ENCODE results near the gene DIPK1A.

DNA sequence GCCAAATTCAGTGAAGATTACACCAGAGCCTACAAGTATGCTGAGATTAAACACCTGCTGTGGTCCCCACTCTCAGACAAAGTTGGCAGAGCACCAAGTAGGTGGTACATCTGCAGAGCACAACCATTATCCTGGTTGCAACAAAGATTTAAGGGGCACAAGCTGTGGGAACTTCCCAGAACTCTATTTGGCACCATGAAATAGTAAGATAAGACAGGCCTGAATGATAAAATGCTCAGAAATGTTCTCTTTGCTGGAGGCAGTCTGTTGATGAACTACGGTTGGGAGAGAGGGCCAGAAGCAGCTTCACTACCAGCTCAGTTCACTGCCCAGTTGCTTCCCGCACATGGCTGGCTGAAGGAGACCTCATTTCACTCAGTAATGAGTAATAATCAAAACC, 109.5 kb downstream of the DIPK1A start:
- TF ChIP-seq, protein P1, sequence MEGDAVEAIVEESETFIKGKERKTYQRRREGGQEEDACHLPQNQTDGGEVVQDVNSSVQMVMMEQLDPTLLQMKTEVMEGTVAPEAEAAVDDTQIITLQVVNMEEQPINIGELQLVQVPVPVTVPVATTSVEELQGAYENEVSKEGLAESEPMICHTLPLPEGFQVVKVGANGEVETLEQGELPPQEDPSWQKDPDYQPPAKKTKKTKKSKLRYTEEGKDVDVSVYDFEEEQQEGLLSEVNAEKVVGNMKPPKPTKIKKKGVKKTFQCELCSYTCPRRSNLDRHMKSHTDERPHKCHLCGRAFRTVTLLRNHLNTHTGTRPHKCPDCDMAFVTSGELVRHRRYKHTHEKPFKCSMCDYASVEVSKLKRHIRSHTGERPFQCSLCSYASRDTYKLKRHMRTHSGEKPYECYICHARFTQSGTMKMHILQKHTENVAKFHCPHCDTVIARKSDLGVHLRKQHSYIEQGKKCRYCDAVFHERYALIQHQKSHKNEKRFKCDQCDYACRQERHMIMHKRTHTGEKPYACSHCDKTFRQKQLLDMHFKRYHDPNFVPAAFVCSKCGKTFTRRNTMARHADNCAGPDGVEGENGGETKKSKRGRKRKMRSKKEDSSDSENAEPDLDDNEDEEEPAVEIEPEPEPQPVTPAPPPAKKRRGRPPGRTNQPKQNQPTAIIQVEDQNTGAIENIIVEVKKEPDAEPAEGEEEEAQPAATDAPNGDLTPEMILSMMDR (IDR thresholded peaks at IDR 0.05) = no peak
- TF ChIP-seq EZH2phosphoT487 (IDR thresholded peaks at IDR 0.05) (no peak), EZH2 (IDR thresholded peaks at IDR 0.05) (no peak)

Measured in neural progenitor cell (in vitro differentiated cells).